Right lung (tissue), 5 donors: ENCODE measurements around the gene SLCO2A1. TPM values are rescaled to one million over a fixed set of nuclear protein-coding genes. Genes with fewer than 3 reads are reported as not detected.

Experiments used
- DNase-seq, 2 donors: peaks; one replicate each; pipeline ENCODE4 v3.0.0-alpha.2; 2013
- polyA plus RNA-seq, 5 donors: library from polyadenylated mRNA; unstranded; fragments of 120-200 nt; gene quantifications; one replicate each; pipeline versions ENCODE4 v1.2.1 to v1.2.3, GENCODE V29; 2013; ENCODE audit warnings: inconsistent platforms in 1 of 5, low replicate concordance in 1 of 5; ENCODE audit not compliant: insufficient read length in 5 of 5, insufficient read depth in 1 of 5

SLCO2A1 gene
- polyA plus RNA-seq, 5 donors: 32.6 to 61.7 (median 52.8) TPM

- no peak for DNase-seq
These were observed 44.8 kb downstream of the SLCO2A1 start for GRCh38 chr3:133984975-133985374.

DNA sequence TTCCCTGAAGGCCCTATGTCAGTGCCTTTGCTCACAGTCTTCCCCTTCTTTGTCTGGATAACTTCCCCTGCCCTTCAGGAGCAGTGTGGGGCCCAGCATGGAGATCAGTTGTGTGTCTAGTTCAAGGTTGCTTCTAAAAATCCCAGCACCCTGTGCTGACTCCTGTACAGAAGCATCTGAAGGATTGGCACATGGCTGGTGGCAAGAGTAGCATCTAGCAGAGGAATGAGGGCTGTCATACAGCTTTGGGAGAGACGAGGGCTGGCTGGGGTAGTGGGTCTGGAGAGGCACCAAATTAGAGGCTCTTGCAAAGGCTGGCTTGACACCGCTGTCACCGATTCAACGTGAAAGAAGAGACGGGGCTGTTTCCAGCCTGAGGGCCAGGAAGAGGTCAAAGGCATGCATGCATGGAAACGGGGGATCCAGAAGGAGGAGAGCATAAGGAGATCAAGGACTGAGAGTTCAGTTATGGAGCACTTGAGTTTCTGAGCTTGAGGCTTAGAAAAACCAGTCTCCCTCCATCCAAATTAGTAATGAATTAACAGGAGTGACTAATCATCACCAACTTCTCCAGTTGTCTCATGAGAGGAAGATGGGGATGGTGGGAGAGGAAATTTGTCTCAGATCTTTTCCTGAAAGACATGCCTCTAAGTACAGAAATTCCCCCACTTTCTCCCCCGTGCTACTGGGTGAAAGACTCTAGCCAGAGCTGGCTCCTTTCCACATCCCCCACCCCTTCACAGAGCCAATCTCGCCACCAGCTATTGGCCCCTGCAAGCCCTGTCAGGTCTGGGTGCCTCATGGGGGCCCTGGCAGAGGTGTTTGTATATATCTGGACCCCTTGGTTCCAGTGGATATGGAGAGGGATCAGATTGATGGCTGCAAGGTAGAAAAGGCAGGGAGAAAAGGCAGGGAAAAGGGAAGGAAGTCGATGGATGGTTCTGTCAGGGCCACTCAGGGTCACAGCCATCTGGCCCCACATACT, 45.9 kb downstream of the SLCO2A1 start:
- DNase-seq: no peak

DNA sequence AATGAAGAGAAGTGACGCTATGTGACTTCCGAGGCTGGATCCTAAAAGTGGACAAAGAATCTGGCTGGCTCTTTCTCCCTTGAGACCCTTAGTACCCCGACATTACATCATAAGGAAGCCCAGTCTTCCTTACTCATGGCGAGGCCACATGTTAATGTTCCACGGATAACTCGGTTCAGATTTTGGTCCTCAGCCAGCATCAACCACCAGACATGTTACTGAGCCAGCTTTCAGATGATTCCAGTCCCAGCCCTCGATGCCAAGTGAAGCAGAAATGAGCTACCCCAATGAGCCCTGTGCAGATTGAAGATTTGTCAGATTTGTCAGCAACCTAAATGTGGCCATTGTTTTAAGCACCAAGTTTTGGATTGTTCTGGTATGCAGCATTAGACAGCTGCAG, 46.6 kb downstream of the SLCO2A1 start:
- DNase-seq: no peak

DNA sequence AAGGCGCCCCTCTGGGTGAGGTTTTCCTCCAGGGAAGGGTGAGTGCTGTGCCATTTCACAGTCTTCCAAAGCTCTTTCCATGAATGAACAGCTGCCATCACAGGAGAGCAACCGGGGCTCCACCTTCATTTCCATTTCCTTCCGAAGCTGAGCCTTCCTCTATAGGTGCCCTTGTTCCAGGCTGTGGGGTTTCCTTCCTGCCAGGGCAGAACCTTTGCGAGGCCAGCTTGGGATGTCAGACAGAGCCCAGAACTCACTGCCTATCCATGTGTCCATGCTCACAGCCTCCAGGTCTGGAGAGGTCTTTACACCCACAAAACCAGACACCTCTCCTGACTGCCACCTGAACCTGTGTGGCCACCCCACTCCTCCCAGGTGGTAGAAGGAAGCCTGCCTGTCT, 49.2 kb downstream of the SLCO2A1 start:
- DNase-seq: no peak

GRCh38 chr3:133980035-133980434, 49.7 kb downstream of the SLCO2A1 start:
- DNase-seq: no peak

DNA sequence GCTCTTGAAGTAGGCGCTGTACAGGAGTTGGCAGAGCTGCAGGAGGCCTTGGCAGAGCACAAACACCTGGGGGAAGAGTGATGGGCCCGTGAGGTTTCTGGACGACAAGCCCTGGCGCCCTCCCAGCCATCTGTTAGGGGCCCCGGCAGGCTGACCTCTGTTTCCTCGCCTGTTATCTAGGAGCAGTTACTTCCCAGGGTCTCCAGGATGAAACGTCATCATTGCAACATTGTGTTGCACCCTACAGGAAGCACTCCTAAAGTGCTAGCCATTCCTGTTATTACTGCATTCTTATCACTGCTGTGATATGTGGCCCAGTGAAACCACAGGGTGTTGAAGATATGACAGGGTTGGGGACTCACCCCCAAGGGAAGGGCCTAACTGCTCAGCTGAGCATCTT, 50.2 kb downstream of the SLCO2A1 start:
- no peak for DNase-seq

GRCh38 chr3:133977568-133977967, 52.2 kb downstream of the SLCO2A1 start:
- DNase-seq: no peak

- no peak for DNase-seq
These were observed 56.3 kb downstream of the SLCO2A1 start for GRCh38 chr3:133973249-133973980.

GRCh38 chr3:133972156-133972555, 57.6 kb downstream of the SLCO2A1 start:
- DNase-seq: no peak

- no peak for DNase-seq
These were observed 58.8 kb downstream of the SLCO2A1 start for GRCh38 chr3:133970916-133971315.

GRCh38 chr3:133970339-133970738, 59.4 kb downstream of the SLCO2A1 start:
- no peak for DNase-seq

- DNase-seq: no peak
These were observed 61.5 kb downstream of the SLCO2A1 start for GRCh38 chr3:133967992-133968892.

- no peak for DNase-seq
These were observed 62.8 kb downstream of the SLCO2A1 start for GRCh38 chr3:133966954-133967353.

- no peak for DNase-seq
These were observed 63.8 kb downstream of the SLCO2A1 start for GRCh38 chr3:133965906-133966305.

- DNase-seq: peak; percentile 56 to 69
These were observed 64.6 kb downstream of the SLCO2A1 start for GRCh38 chr3:133965013-133965570.

DNA sequence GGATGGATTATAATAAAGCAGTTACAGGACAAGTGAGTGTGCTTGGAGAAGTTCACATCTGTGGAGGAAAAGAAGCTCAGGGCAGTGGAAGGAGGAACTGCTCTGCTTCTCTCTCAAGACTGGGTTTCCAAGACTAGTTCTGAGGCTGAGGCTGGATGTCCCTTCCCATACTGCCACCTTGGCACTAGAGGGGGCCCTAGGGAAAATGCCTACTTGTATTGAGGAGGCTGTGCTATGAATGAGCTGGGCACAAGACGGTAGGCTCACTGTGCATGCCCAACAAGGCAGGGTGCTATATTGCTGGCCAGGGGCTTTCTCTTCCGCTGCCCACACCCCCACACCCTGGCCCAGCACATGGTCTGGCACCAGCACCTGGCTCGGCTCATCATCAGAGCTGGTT, 65.2 kb downstream of the SLCO2A1 start:
- no peak for DNase-seq

GRCh38 chr3:133963657-133964396, 65.9 kb downstream of the SLCO2A1 start:
- no peak for DNase-seq

GRCh38 chr3:133962849-133963248, 66.9 kb downstream of the SLCO2A1 start:
- DNase-seq: no peak

GRCh38 chr3:133958071-133958805, 71.5 kb downstream of the SLCO2A1 start:
- no peak for DNase-seq

DNA sequence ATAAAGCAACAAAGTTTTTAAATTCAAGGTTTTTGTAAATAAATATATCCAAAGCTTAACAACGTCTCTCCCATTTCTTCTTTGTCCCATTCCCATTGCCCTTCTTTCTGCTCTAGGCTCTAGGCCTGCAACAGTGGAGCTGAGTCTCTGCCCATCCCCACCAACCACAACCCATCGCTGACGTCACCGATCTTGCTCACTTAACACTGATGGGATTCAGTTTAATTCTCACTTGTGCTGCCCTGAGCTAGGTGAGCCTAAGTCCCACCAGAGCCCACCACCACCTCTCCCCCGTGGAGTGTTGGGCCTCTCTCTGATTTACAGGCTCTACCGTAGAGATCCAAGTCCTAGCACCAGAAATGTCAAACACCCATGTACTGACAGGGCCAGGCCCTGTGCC, 72.7 kb downstream of the SLCO2A1 start:
- no peak for DNase-seq
